Heart right ventricle (tissue), 16 donors: ENCODE results near the gene C13orf46. TPM values are rescaled to one million over a fixed set of nuclear protein-coding genes. Genes with fewer than 3 reads are reported as not detected.

Experiments used
- ATAC-seq, 8 donors: fragments of 200-7000 bp; cut with Tn5 transposase; one replicate each; pipeline ENCODE4 v1.9.1; 2020; ENCODE audit warnings: mild to moderate bottlenecking in 8 of 8, moderate library complexity in 8 of 8, moderate number of reproducible peaks in 1 of 8
- DNase-seq, 2 donors: peaks; one replicate each; pipeline ENCODE4 v3.0.0-alpha.2; 2020
- H3K27ac ChIP-seq, 10 donors: fragments of 200-600 bp; sonication (generic) in 2 of 10; one replicate each; pipeline versions ENCODE4 v1.5.0 to v1.8.0; 2020 to 2022; ENCODE audit warnings: mild to moderate bottlenecking in 3 of 10
- H3K27me3 ChIP-seq, 7 donors: fragments of 200-600 bp; one replicate each; pipeline ENCODE4 v1.8.0; 2021 to 2022; ENCODE audit warnings: mild to moderate bottlenecking in 2 of 7
- H3K36me3 ChIP-seq, 9 donors: fragments of 200-600 bp; sonication (generic) in 1 of 9; one replicate each; pipeline versions ENCODE4 v1.5.0 to v1.8.0; 2020 to 2022; ENCODE audit warnings: mild to moderate bottlenecking in 2 of 9
- H3K4me1 ChIP-seq, 9 donors: fragments of 200-600 bp; sonication (generic) in 1 of 9; one replicate each; pipeline versions ENCODE4 v1.5.0 to v1.8.0; 2020 to 2022; ENCODE audit warnings: mild to moderate bottlenecking in 4 of 9
- H3K4me3 ChIP-seq, 10 donors: fragments of 200-600 bp; sonication (generic) in 2 of 10; one replicate each; pipeline versions ENCODE4 v1.5.0 to v1.8.0; 2020 to 2022; ENCODE audit warnings: mild to moderate bottlenecking in 7 of 10, moderate library complexity in 2 of 10
- H3K9me3 ChIP-seq, 11 donors: fragments of 200-600 bp in 10 of 11; sonication (generic) in 2 of 11; one replicate each; pipeline versions ENCODE4 v1.5.0 to v1.8.0; 2013 to 2022; ENCODE audit warnings: mild to moderate bottlenecking in 2 of 11, control low read depth in 1 of 11, moderate library complexity in 1 of 11
- WGBS, 2 donors: extraction: QIAGEN DNeasy Blood & Tissue Kit; methylation state at CpG; one replicate each; pipeline ENCODE4 v1.1.7; 2013; ENCODE audit warnings: inconsistent platforms in 1 of 2; 5-methylcytosine and 5-hydroxymethylcytosine counted together
- intact Hi-C, 10 donors: fragments of 100-400 bp; cut with DNase I; formaldehyde crosslinking; loops; one replicate each; pipeline versions ENCODE4 v1.11.1 to v1.14.2; 2022
- polyA plus RNA-seq, 2 donors: library from polyadenylated mRNA; stranded (reverse); fragments of 200-250 nt; gene quantifications; one replicate each; pipeline ENCODE4 v1.2.3, GENCODE V29; 2013
- total RNA-seq, 10 donors: library from RNA; stranded (reverse); fragmentation: NEBNext Ultra II Directional in 3 of 10; extraction: Animal tissue kit (Norgen Biotek cat#: 25700) in 3 of 10; gene quantifications; one replicate each; pipeline versions ENCODE4 v1.2.1 to v1.2.4, GENCODE V29; 2021 to 2023
- TF ChIP-seq, protein P1 (sequence below), 9 donors: fragments of 200-600 bp; sonication (generic) in 2 of 9; IDR thresholded peaks; one replicate each; pipeline versions ENCODE4 v1.5.0 to v1.8.0; 2021 to 2022; ENCODE audit warnings: antibody characterized with exemption in 9 of 9, mild to moderate bottlenecking in 5 of 9, moderate library complexity in 1 of 9
- donor health status: Arrhythmogenic right ventricular cardiomyopathy.
- donor health status: ischemic (EF 13 %, LVEDD 7.1; RV severe dilation, severe dysfunction).
- donor health status: healthy with polysubstance abuse.
- donor health status: DM: no; HTN: yes; CAD: no.
- donor health status: DM: no; HTN: no; CAD: no.
- donor health status: ischemic (EF 25% LVEDD 6.9; RV normal size, moderate dysfunction).
- donor health status: ischemic (EF 25% LVEDD 5.7; RV mildly dilated, moderate dysfunction).
- donor health status: healthy.
- donor health status: DM: yes; HTN: yes; CAD: no.
- donor health status: Ischemic cardiomyopathy.
- donor health status: ischemic (EF 35%, LVEDD 5.7; RV mildly dilated, moderate dysfunction).
- donor health status: nonischemic (EF 11% LVEDD 7.7; RV severe dilation, severe dysfunction).
- donor health status: DM: yes; HTN: yes; CAD: no.
- donor health status: PGD.
- donor health status: ischemic (EF 29% LVEDD 5.4; RV normal size, mild dysfunction).
- donor health status: nonischemic (EF 23%, LVEDD 6.1; RV moderate dilation, normal function).

C13orf46 gene
- total and polyA plus RNA-seq, 12 donors = 0.09 to 0.80 (median 0.23) TPM

DNA sequence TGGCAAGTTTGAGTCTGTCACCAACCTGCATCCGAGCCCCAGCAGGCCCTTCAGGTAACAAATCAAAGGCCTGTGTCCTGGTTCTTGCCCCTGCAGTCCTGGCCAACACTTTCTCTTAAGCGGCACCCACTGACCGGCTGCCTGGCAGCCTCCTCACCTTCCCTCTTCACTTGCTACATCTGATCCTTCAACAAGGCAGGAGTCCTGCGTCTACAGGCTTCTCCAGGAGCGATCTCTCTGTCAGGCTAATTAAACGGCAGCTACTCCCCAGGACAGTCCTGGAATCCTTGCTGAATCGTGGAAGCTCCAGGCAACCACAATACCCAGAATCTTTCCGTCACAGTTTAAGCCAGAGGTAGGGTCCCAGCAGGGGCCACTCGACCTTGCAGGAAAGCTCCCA, 68.9 kb downstream of the C13orf46 start:
- TF ChIP-seq, protein P1, sequence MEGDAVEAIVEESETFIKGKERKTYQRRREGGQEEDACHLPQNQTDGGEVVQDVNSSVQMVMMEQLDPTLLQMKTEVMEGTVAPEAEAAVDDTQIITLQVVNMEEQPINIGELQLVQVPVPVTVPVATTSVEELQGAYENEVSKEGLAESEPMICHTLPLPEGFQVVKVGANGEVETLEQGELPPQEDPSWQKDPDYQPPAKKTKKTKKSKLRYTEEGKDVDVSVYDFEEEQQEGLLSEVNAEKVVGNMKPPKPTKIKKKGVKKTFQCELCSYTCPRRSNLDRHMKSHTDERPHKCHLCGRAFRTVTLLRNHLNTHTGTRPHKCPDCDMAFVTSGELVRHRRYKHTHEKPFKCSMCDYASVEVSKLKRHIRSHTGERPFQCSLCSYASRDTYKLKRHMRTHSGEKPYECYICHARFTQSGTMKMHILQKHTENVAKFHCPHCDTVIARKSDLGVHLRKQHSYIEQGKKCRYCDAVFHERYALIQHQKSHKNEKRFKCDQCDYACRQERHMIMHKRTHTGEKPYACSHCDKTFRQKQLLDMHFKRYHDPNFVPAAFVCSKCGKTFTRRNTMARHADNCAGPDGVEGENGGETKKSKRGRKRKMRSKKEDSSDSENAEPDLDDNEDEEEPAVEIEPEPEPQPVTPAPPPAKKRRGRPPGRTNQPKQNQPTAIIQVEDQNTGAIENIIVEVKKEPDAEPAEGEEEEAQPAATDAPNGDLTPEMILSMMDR (IDR thresholded peaks at IDR 0.05) = no peak
- DNase-seq (no peak), ATAC-seq (no peak)
- no peak overlapping the region for H3K4me3 ChIP-seq
- no peak overlapping the region for H3K27ac ChIP-seq
- intact Hi-C loops = loop anchor here in 7 of 10 donors (2.0 to 5.0 kb wide), 2 partner anchors 88 kb away; no protein-coding TSS in a partner anchor
- peaks cover 0 to 26% (median 0%) of the 10 kb centered on the region in 7 donors for H3K27me3 ChIP-seq
- no peaks in the 10 kb centered on the region for H3K9me3 ChIP-seq
- WGBS, 2 donors = 88 to 89% methylated on average over 9 of the region's 9 CpGs
- H3K4me1 ChIP-seq = peaks cover 0 to 16% (median 0%) of the 10 kb centered on the region in 9 donors
- no peaks in the 10 kb centered on the region for H3K36me3 ChIP-seq

DNA sequence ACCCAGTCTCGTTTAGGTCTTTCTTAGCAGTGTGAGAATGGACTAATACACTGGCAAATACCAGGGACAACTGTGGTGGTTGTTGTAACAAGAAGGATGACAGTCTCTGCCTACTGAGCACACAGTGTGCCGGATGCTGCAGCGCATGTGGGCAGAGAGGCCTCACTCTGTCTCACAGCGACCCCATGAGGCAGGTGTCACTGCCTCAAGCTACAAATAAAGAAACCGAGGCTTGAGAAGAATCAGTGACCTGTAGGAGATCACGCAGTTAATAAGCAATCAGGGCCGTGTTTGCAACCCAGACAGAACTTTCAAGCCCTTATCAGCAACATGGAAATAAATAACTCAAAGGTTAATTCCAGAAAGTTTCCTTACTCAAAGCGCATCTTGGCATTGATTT, 69.5 kb downstream of the C13orf46 start:
- H3K27me3 ChIP-seq = peaks cover 0 to 19% (median 0%) of the 10 kb centered on the region in 7 donors
- WGBS, 2 donors = 45 to 48% methylated on average over 8 of the region's 8 CpGs
- intact Hi-C loops = loop anchor here in 7 of 10 donors (2.0 to 5.0 kb wide), 2 partner anchors 87 to 88 kb away; no protein-coding TSS in a partner anchor

DNA sequence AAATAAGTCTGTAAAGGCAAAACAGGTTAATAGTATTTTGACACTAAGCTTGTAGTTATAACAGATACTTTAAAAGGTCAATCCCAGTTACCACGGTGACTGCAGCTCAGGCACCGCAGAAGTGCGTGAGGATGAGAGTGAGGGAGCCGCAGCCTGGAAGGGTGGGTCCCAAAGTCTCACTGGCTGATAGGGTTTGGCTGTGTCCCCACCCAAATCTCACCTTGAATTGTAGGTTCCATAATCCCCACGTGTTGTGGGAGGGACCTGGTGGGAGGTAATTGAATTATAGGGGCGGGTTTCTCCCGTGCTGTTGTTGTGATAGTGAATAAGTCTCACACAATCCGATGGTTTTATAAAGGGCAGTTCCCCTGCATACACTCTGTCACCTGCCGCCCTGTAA, 70.0 kb downstream of the C13orf46 start:
- TF ChIP-seq, protein P1 (IDR thresholded peaks at IDR 0.05) = no peak
- H3K4me3 ChIP-seq = no peak overlapping the region
- no peaks in the 10 kb centered on the region for H3K9me3 ChIP-seq
- ATAC-seq = peak in 1 of 8 donors; percentile 28
- 85 to 94% methylated on average over 9 of the region's 9 CpGs for WGBS, 2 donors
- no peak overlapping the region for H3K27ac ChIP-seq
- DNase-seq = no peak
- H3K36me3 ChIP-seq = no peaks in the 10 kb centered on the region
- peaks cover 0 to 16% (median 0%) of the 10 kb centered on the region in 9 donors for H3K4me1 ChIP-seq
- H3K27me3 ChIP-seq = peaks cover 0 to 14% (median 0%) of the 10 kb centered on the region in 7 donors
- intact Hi-C loops = loop anchor here in 8 of 10 donors (2.0 to 5.0 kb wide), 2 partner anchors 87 kb away; no protein-coding TSS in a partner anchor

More for the DNA sequence above, 69.5 kb downstream of the C13orf46 start:
- Histone ChIP-seq H3K27ac (no peak overlapping the region), H3K9me3 (no peaks in the 10 kb centered on the region), H3K4me3 (no peak overlapping the region), H3K36me3 (no peaks in the 10 kb centered on the region), H3K4me1 (peaks cover 0 to 16% (median 0%) of the 10 kb centered on the region in 9 donors)
- DNase-seq (peak; percentile 62 to 68), ATAC-seq (peak; percentile 82 to 96 (median 92))
- TF ChIP-seq, protein P1 (IDR thresholded peaks at IDR 0.05) = peak; percentile 61 to 85 (median 74)

Other genes with a start within 250 kb of the C13orf46 start
- 10 to 100 TPM in 2 of 10 donors, 1 to 10 TPM in 8; 2.4 to 11.1 (median 5.5) TPM for gene TMEM255B, start 214.8 kb downstream of the C13orf46 start, total RNA-seq
- gene TMEM255B, start 214.8 kb downstream of the C13orf46 start, polyA plus RNA-seq = 10 to 100 TPM in 1 of 2 donors, 1 to 10 TPM in 1; 8.6 to 12.9 TPM
- gene GAS6, start 110.0 kb downstream of the C13orf46 start, total RNA-seq = 100 to 1,000 TPM; 146 to 223 (median 174) TPM
- gene GAS6, start 110.0 kb downstream of the C13orf46 start, polyA plus RNA-seq = 100 to 1,000 TPM; 113 to 280 TPM
- 10 to 100 TPM in 7 of 10 donors, 1 to 10 TPM in 3; 7.3 to 16.9 (median 10.6) TPM for gene RASA3, start 158.5 kb upstream of the C13orf46 start, total RNA-seq
- 1 to 10 TPM; 6.8 to 7.3 TPM for gene RASA3, start 158.5 kb upstream of the C13orf46 start, polyA plus RNA-seq
- gene CFAP97D2, start 205.2 kb upstream of the C13orf46 start, total RNA-seq = not detected
- gene CFAP97D2, start 205.2 kb upstream of the C13orf46 start, polyA plus RNA-seq = not detected